Measurements from ENCODE around the gene DHX8.

DNA sequence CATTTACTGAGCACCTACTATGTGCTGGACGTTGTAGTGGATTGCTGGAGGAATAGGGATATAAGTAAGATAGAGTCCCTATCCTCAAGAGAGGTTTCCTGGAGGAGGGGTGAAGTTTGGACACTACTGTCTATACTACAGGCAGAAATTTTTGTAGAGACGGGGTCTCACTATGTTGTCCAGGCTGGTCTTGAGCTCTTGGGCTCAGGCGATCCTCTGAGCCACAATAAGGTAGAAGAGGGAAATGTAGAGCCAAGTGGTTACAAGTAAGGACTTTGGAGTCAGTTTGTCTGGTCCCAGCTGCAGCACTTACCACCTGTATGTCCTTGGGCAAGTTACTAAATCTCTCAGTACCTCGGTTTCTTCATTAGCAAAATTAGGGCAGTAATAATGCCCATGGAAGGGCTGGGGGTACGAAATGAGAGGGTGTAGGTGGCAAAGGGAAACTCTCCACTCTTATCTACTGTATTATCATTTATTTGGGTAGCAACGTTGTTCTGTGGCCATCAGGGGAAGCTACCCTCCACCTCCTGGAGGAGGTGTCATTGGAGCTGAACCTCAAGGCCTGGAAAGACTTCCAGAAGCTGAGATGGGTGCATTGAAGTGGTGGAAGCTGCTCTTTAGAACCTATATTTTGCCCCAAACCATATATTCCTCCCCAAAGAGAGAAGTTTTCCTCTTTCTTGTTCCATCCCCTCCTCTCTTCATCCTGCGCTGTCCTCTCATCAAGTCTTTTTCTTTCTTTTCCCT, 34.9 kb upstream of the DHX8 start:
- TF ChIP-seq, protein P1, sequence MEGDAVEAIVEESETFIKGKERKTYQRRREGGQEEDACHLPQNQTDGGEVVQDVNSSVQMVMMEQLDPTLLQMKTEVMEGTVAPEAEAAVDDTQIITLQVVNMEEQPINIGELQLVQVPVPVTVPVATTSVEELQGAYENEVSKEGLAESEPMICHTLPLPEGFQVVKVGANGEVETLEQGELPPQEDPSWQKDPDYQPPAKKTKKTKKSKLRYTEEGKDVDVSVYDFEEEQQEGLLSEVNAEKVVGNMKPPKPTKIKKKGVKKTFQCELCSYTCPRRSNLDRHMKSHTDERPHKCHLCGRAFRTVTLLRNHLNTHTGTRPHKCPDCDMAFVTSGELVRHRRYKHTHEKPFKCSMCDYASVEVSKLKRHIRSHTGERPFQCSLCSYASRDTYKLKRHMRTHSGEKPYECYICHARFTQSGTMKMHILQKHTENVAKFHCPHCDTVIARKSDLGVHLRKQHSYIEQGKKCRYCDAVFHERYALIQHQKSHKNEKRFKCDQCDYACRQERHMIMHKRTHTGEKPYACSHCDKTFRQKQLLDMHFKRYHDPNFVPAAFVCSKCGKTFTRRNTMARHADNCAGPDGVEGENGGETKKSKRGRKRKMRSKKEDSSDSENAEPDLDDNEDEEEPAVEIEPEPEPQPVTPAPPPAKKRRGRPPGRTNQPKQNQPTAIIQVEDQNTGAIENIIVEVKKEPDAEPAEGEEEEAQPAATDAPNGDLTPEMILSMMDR (IDR thresholded peaks at IDR 0.05): no peak
- TF ChIP-seq POLR2A (IDR thresholded peaks at IDR 0.05; ENCODE audit: low read depth): no peak

Measured in esophagus muscularis mucosa (tissue), 3 donors.